Measurements from ENCODE around the gene SOCS2.

Gene SOCS2

DNA sequence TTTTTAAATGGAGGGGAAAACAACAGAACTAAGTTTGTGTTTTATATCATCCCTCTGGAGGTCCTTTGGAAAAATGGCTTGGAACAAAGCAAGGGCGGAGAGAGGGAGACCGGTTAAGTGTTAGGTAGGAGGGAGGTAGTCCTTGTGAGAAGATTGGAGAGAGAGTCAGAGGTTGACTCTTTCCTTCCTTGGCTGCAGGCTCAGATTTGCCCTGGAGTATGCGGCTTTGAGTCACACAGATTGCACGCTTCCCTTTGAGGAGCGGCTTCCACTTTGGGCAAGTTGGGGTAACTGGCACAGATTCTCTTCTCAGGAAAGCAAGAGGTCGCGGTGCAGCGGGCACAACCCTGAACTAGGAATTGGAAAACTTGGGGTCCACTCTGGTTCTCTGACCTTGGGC is 9.9 kb downstream of the SOCS2 start:
- Histone ChIP-seq H3K27me3 (ENCODE audit: low read depth, low read length) (no peaks in the 10 kb centered on the region), H3K36me3 (replicated peaks; ENCODE audit: low read depth, low read length) (no peaks in the 10 kb centered on the region), H3K9ac (ENCODE audit: low read length) (no peak overlapping the region), H3K4me3 (ENCODE audit: low read length) (no peak overlapping the region), H2AFZ (ENCODE audit: low read depth, low read length) (no peak overlapping the region), H4K20me1 (ENCODE audit: insufficient read depth, low read length) (no peaks in the 10 kb centered on the region), H3K4me2 (ENCODE audit: low read length) (no peak overlapping the region), H3K27ac (ENCODE audit: low read length) (no peak overlapping the region), H3K79me2 (ENCODE audit: low read length) (no peaks in the 10 kb centered on the region), H3K9me3 (ENCODE audit: insufficient read depth, low read length) (no peaks in the 10 kb centered on the region), H3K4me1 (ENCODE audit: low read length) (no peaks in the 10 kb centered on the region)
- TF ChIP-seq CTCF (IDR thresholded peaks at IDR 0.05; ENCODE audit: low read depth, low read length) (no peak), EZH2phosphoT487 (IDR thresholded peaks at IDR 0.05; ENCODE audit: low read depth) (no peak)

DNA sequence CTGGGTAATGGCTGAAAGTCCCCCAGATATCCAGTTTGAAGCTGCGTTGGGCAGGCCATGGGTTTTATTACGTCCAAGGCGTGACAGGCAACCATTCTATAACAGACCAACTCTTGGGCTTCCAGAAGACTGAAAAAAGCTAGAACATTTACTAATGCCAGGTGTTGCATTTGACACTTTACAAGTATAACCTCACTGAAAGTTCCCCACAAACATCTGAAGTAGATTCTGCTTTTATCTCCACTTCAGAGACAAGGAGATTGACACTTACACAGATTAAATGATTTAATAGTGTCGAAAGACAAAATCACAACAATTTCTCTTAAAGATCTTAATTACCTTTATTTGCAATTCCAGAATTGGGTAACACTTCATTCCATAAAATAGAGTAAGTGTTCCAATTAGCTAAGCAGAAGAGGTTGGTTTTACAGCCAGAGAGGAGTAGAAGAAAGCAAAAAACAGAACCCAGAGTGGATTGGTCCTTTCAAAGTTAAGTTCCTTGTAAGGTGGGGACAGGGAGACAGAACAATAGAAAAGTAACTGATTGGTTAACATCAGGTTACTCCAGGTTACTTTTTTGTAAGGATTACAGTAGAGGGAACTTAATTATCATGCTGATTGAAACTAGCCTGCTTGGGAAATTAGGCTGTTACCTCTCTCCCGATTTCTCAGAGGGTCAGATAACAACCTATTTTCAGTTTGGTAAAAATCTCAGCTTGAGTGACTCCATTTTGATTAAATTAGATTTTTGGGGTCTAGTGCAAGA is 11.3 kb downstream of the SOCS2 start:
- H2AFZ ChIP-seq (ENCODE audit: low read depth, low read length) = no peak overlapping the region
- H3K36me3 ChIP-seq (replicated peaks; ENCODE audit: low read depth, low read length) = no peaks in the 10 kb centered on the region
- no peaks in the 10 kb centered on the region for H3K79me2 ChIP-seq (ENCODE audit: low read length)
- TF ChIP-seq EZH2phosphoT487 (IDR thresholded peaks at IDR 0.05; ENCODE audit: low read depth) (no peak), CTCF (IDR thresholded peaks at IDR 0.05; ENCODE audit: low read depth, low read length) (no peak)
- H3K4me2 ChIP-seq (ENCODE audit: low read length) = no peak overlapping the region
- no peak overlapping the region for H3K27ac ChIP-seq (ENCODE audit: low read length)
- H3K9me3 ChIP-seq (ENCODE audit: insufficient read depth, low read length) = no peaks in the 10 kb centered on the region
- no peaks in the 10 kb centered on the region for H3K27me3 ChIP-seq (ENCODE audit: low read depth, low read length)
- no peaks in the 10 kb centered on the region for H3K4me1 ChIP-seq (ENCODE audit: low read length)
- H4K20me1 ChIP-seq (ENCODE audit: insufficient read depth, low read length) = no peaks in the 10 kb centered on the region
- H3K9ac ChIP-seq (ENCODE audit: low read length) = no peak overlapping the region
- H3K4me3 ChIP-seq (ENCODE audit: low read length) = no peak overlapping the region

DNA sequence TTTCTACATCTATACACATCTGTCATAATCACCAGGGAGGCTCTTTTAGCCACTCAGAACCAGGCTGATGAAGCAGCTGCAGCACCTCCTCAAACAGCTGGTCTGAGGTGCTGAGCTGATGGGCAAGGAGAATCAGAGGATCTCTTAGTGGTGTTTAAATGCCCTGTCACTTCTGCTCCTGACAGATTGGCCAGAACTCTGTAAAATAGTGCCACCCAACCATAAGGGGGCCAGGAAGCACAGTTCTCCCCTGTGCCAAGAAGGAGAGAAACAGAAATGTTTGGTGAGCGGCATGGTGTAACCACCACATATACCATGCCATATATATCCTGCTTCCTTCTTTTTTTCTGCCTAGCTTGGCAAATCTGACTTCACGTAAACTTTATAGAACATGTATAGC is 12.8 kb downstream of the SOCS2 start:
- H3K79me2 ChIP-seq (ENCODE audit: low read length) = no peaks in the 10 kb centered on the region
- no peaks in the 10 kb centered on the region for H3K4me1 ChIP-seq (ENCODE audit: low read length)
- no peaks in the 10 kb centered on the region for H4K20me1 ChIP-seq (ENCODE audit: insufficient read depth, low read length)
- H3K36me3 ChIP-seq (replicated peaks; ENCODE audit: low read depth, low read length) = no peaks in the 10 kb centered on the region
- H3K27ac ChIP-seq (ENCODE audit: low read length) = no peak overlapping the region
- H3K4me3 ChIP-seq (ENCODE audit: low read length) = no peak overlapping the region
- no peaks in the 10 kb centered on the region for H3K9me3 ChIP-seq (ENCODE audit: insufficient read depth, low read length)
- H3K4me2 ChIP-seq (ENCODE audit: low read length) = no peak overlapping the region
- no peaks in the 10 kb centered on the region for H3K27me3 ChIP-seq (ENCODE audit: low read depth, low read length)
- TF ChIP-seq EZH2phosphoT487 (IDR thresholded peaks at IDR 0.05; ENCODE audit: low read depth) = no peak
- no peak for TF ChIP-seq CTCF (IDR thresholded peaks at IDR 0.05; ENCODE audit: low read depth, low read length)
- H2AFZ ChIP-seq (ENCODE audit: low read depth, low read length) = no peak overlapping the region
- H3K9ac ChIP-seq (ENCODE audit: low read length) = no peak overlapping the region

GRCh38 chr12:93587611-93588010 is 15.1 kb downstream of the SOCS2 start:
- no peaks in the 10 kb centered on the region for H3K9me3 ChIP-seq (ENCODE audit: insufficient read depth, low read length)

More at GRCh38 chr12:93587611-93588010, 15.1 kb downstream of the SOCS2 start:
- no peak for TF ChIP-seq CTCF (IDR thresholded peaks at IDR 0.05; ENCODE audit: low read depth, low read length)
- no peak for TF ChIP-seq EZH2phosphoT487 (IDR thresholded peaks at IDR 0.05; ENCODE audit: low read depth)
- Histone ChIP-seq H3K4me1 (ENCODE audit: low read length) (peaks cover 10% of the 10 kb centered on the region), H3K27ac (ENCODE audit: low read length) (no peak overlapping the region), H3K4me3 (ENCODE audit: low read length) (no peak overlapping the region), H3K79me2 (ENCODE audit: low read length) (no peaks in the 10 kb centered on the region), H3K4me2 (ENCODE audit: low read length) (no peak overlapping the region), H4K20me1 (ENCODE audit: insufficient read depth, low read length) (no peaks in the 10 kb centered on the region), H2AFZ (ENCODE audit: low read depth, low read length) (no peak overlapping the region), H3K36me3 (replicated peaks; ENCODE audit: low read depth, low read length) (no peaks in the 10 kb centered on the region), H3K27me3 (ENCODE audit: low read depth, low read length) (no peaks in the 10 kb centered on the region), H3K9ac (ENCODE audit: low read length) (no peak overlapping the region)
